ACC112 (cell line): ENCODE measurements around the gene PDZD7.

Experiments used
- H2AFZ ChIP-seq: fragments of 200-600 bp; sonication (generic); one replicate; pipeline ENCODE4 v1.6.0; 2017; ENCODE audit warnings: antibody characterized with exemption, low read length; ENCODE audit not compliant: unreplicated experiment
- H3K27ac ChIP-seq: fragments of 200-600 bp; sonication (generic); 2 replicates; pipeline ENCODE4 v1.5.1; 2014; ENCODE audit warnings: low read depth, mild to moderate bottlenecking, antibody characterized with exemption, low read length, moderate library complexity
- H3K27me3 ChIP-seq: fragments of 200-600 bp; sonication (generic); 2 replicates; pipeline ENCODE4 v1.6.1; 2014; ENCODE audit warnings: mild to moderate bottlenecking, antibody characterized with exemption, low read length, moderate library complexity, mixed read lengths; ENCODE audit not compliant: insufficient read depth
- H3K36me3 ChIP-seq: fragments of 200-600 bp; sonication (generic); 2 replicates; pipeline ENCODE4 v1.6.1; 2016; ENCODE audit warnings: mild to moderate bottlenecking, antibody characterized with exemption, low read length, moderate library complexity, mixed read lengths; ENCODE audit not compliant: insufficient read depth
- H3K4me1 ChIP-seq: fragments of 200-600 bp; sonication (generic); one replicate; pipeline ENCODE4 v1.6.1; 2016; ENCODE audit warnings: low read length, mixed read lengths; ENCODE audit not compliant: insufficient read depth, unreplicated experiment, control insufficient read depth
- H3K4me3 ChIP-seq: fragments of 200-600 bp; sonication (generic); 2 replicates; pipeline ENCODE4 v1.5.1; 2014; ENCODE audit warnings: mild to moderate bottlenecking, low read depth, low read length
- H3K79me2 ChIP-seq: fragments of 200-600 bp; sonication (generic); one replicate; pipeline ENCODE4 v1.6.0; 2016; ENCODE audit warnings: low read length; ENCODE audit not compliant: control insufficient read depth, unreplicated experiment, insufficient read depth

PDZD7 gene

DNA sequence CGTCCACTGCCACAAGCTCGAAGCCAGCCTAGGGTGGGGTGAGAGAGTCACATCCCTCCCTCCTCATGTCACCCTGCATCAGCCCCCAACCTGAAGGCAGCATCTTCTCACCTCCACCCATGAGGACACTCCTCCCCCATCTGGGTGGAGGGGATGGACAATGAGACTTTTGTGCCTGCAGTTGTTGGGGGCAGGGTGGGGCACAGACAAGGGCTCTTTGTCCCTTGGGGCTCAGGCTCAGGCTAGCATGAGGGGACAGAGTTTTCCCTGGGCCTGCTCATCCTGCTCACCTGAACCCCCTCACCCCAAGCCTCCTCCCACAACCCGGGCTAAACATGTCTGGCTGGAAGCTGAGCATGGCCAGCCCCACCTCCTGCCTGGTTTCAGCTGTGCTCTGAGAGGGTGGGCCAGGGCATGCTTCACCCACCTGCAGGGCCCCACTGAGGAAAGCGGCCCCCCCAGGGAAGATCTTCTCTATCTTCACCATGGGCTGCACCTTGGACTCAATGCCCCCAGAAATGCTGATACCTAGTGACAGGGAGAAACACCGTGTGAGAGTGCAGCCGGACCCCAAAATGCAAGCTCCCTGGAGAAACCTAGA is 22.0 kb downstream of the PDZD7 start:
- Histone ChIP-seq H3K27ac (no peak overlapping the region), H3K27me3 (no peaks in the 10 kb centered on the region), H3K4me1 (peaks cover 26% of the 10 kb centered on the region), H3K36me3 (peaks cover 8% of the 10 kb centered on the region; the same call in 1 of the 2 replicates), H2AFZ (no peak overlapping the region), H3K4me3 (no peak overlapping the region), H3K79me2 (peaks cover under 1% of the 10 kb centered on the region)

DNA sequence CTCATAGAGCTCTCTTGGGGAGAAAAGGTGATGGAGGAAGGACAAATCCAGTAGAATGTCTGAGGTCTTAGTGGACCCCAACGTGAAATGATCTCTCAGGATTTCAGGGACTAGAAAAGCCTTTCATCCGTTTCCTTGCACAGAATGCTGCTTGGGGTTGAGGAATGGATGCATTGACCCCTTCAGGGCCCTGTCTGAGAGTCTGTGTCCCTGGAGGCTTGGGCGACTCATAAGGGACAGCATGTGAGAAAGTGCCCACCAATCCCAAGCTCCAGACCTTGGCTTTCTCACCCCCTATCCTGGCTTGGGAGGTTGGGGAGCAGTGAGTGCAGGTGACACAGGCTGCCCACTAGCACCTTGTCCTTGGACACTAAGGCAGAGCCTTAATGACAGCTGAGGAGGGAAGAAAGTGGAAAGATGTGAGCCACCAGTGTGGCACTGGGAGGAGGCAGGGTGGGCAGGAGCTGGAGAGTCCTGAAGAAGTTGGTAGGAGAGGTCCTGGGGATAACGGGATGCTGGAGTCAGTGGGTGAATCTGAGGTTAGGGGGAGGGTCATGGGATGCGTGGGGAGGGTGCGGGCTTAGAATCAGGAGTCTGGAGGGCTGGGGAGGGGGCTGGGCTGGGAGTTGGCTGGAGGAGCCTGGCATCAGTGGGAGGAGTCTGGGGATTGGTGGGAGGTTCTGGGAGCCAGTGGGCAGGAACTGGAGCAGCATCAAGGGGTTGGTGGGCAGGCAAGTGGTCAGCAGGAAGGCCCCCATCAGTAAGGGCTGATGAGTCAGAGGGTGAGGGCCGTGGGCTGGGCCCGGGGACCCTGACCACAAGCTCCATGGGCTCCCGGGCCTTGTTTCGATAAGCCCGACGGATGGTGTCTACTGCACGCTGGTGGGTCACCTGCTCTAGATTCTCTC is 22.8 kb downstream of the PDZD7 start:
- Histone ChIP-seq H3K4me3 (no peak overlapping the region), H3K36me3 (peaks cover 10% of the 10 kb centered on the region), H2AFZ (no peak overlapping the region), H3K4me1 (peaks cover 21% of the 10 kb centered on the region), H3K79me2 (peaks cover 7% of the 10 kb centered on the region), H3K27ac (no peak overlapping the region), H3K27me3 (no peaks in the 10 kb centered on the region)

DNA sequence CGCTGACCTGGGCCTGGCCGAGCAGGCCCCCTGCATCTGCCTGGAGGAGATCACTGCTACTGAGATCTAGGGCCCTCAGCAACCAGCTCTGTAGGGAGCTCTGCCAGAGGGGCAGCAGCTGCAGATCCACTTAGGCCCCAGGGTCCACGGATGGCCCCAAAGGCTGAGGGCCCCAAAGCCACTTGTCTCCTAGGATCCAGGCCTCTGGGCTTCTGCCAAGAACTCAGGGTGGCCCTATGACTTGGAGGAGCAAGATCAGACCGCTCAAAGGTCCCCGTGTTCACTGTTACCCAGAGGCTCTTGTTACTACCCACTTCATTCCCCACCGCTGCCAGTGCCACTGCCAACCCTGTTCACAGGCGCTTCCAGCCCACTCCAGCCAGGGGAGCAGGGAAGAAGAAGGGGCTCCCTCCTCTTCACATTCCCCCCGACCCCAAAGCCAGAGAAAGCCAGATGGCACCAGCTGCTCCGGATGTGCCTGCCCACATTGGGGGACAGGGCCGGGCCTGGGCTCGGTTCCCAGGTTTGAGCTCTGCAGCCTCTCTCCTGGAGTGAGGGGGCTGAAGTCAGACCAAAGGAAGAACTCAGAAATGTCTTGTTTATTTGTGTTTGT is 23.7 kb downstream of the PDZD7 start:
- H3K4me3 ChIP-seq = no peak overlapping the region
- peak overlapping the region; percentile 46; the same call in 1 of the 2 replicates for H3K27ac ChIP-seq
- H3K4me1 ChIP-seq = peaks cover 23% of the 10 kb centered on the region
- peaks cover 17% of the 10 kb centered on the region for H3K79me2 ChIP-seq
- H2AFZ ChIP-seq = no peak overlapping the region
- peaks cover 14% of the 10 kb centered on the region for H3K36me3 ChIP-seq
- H3K27me3 ChIP-seq = no peaks in the 10 kb centered on the region

DNA sequence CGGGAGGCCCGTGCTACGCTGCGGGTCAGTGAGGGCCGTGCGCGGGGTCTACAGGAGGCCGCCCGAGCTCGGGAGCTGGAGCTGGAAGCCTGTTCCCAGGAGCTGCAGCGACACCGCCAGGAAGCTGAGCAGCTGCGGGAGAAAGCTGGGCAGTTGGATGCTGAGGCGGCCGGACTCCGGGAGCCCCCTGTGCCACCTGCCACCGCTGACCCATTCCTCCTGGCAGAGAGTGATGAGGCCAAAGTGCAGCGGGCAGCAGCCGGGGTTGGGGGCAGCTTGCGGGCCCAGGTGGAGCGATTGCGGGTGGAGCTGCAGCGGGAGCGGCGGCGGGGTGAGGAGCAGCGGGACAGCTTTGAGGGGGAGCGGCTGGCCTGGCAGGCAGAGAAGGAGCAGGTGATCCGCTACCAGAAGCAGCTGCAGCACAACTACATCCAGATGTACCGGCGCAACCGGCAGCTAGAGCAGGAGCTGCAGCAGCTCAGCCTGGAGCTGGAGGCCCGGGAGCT is 24.3 kb downstream of the PDZD7 start:
- H3K27ac ChIP-seq = 0 out of 2 replicates have a peak overlapping the region, but pooled peaks have one; percentile 46
- peaks cover 14% of the 10 kb centered on the region for H3K36me3 ChIP-seq
- H3K4me1 ChIP-seq = peaks cover 28% of the 10 kb centered on the region

DNA sequence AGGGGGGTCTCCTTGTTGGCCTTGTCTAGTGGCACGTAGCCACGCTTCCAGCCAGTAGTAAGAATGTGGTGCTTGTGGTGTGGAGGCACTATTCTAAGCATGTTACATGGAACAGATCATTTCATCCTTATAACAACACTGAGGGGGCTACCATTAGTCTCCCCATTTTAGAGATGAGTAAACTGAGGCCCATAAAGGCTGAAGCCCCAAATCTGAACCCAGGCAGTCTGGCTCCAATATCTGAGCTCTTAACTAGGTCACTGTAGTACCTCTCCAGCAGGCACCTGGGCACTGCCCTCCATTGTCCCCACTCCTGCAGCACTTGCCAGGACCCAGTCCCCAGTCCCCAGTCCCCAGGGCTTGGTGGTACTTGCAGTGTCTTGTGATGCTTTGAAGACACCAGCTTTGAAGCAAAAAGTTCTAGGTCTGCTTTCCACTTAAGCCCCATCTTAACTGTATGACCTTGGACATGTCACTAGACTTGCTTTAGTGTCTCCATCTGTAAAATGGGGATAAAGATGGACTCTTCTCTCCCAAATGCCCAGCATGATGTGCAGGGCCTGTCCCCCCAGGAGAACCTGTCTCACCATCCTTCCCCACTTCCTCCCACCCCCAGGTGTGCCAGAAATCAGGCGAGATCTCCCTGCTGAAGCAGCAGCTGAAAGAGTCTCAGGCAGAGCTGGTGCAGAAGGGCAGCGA is 24.9 kb downstream of the PDZD7 start:
- Histone ChIP-seq H3K79me2 (peaks cover 29% of the 10 kb centered on the region), H2AFZ (no peak overlapping the region), H3K27ac (no peak overlapping the region), H3K27me3 (no peaks in the 10 kb centered on the region), H3K36me3 (peaks cover 14% of the 10 kb centered on the region), H3K4me1 (peaks cover 33% of the 10 kb centered on the region), H3K4me3 (no peak overlapping the region)

More for the DNA sequence above, 24.3 kb downstream of the PDZD7 start:
- Histone ChIP-seq H3K79me2 (peaks cover 23% of the 10 kb centered on the region), H2AFZ (no peak overlapping the region), H3K27me3 (no peaks in the 10 kb centered on the region), H3K4me3 (no peak overlapping the region)

DNA sequence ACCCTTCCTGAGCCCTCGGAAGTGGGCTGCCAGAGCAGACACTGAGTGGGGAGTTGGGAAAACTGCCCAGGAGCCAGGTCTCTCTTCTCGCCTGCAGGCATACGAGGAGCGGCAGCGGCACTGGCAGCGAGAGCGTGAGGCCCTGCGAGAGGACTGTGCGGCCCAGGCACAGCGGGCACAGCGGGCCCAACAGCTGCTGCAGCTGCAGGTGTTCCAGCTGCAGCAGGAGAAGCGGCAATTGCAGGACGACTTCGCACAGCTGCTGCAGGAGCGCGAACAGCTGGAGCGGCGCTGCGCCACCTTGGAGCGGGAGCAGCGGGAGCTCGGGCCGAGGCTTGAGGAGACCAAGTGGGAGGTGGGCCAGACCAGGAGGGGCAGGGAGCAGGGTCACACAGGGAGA is 25.6 kb downstream of the PDZD7 start:
- no peak overlapping the region for H2AFZ ChIP-seq
- no peak overlapping the region for H3K4me3 ChIP-seq
- H3K27me3 ChIP-seq = no peaks in the 10 kb centered on the region
- peaks cover 35% of the 10 kb centered on the region for H3K4me1 ChIP-seq
- peaks cover 35% of the 10 kb centered on the region for H3K79me2 ChIP-seq
- H3K36me3 ChIP-seq = peaks cover 14% of the 10 kb centered on the region
- no peak overlapping the region for H3K27ac ChIP-seq

DNA sequence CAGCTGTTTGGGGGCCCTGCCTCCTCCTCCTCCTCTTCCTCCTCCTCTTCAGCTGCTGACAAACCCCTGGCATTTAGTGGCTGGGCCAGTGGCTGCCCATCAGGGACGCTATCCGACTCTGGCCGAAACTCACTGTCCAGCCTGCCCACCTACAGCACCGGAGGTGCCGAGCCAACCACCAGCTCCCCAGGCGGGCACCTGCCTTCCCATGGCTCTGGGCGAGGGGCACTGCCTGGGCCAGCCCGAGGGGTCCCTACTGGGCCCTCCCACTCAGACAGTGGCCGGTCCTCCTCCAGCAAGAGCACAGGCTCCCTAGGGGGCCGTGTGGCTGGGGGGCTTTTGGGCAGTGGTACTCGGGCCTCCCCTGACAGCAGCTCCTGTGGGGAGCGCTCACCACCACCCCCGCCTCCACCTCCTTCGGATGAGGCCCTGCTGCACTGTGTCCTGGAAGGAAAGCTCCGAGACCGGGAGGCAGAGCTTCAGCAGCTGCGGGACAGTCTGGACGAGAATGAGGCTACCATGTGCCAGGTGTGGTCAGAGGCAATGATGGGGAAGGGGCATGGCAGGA is 27.2 kb downstream of the PDZD7 start:
- H3K4me1 ChIP-seq = peaks cover 35% of the 10 kb centered on the region
- H3K4me3 ChIP-seq = no peak overlapping the region
- peaks cover 42% of the 10 kb centered on the region for H3K79me2 ChIP-seq
- H3K36me3 ChIP-seq = peaks cover 14% of the 10 kb centered on the region
- H3K27ac ChIP-seq = no peak overlapping the region
- H3K27me3 ChIP-seq = no peaks in the 10 kb centered on the region
- H2AFZ ChIP-seq = no peak overlapping the region

DNA sequence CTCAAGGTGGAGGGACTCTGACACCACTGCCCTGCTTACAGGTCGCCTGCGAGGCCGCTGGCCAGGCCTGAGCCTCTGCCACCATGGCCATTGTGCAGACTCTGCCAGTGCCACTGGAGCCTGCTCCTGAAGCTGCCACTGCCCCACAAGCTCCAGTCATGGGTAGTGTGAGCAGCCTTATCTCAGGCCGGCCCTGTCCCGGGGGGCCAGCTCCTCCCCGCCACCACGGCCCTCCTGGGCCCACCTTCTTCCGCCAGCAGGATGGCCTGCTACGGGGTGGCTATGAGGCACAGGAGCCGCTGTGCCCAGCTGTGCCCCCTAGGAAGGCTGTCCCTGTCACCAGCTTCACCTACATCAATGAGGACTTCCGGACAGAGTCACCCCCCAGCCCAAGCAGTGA is 28.5 kb downstream of the PDZD7 start:
- no peak overlapping the region for H3K27ac ChIP-seq
- no peaks in the 10 kb centered on the region for H3K27me3 ChIP-seq
- H3K4me3 ChIP-seq = no peak overlapping the region; the same call in 1 of the 2 replicates
- peaks cover 14% of the 10 kb centered on the region for H3K36me3 ChIP-seq
- H2AFZ ChIP-seq = no peak overlapping the region
- peaks cover 27% of the 10 kb centered on the region for H3K4me1 ChIP-seq
- H3K79me2 ChIP-seq = peaks cover 42% of the 10 kb centered on the region

DNA sequence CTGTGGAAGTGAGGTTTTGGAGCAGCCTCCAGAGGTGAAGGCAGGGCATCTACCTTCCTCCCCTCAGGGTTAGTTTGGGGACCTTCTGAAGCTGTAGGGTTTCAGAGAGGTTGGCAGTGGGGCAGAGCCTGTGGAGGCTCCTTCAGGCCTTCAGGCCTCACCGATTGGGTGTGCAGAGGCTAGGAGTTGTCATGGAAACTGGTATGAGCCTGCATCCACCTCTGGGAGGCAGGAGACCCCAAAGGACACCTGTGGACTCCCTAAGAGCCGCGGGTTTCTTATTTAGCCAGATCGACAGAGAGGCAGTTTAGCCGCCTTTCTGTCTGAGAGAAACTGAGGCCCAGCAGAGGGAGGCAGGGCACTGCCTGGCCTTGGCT is 29.3 kb downstream of the PDZD7 start:
- Histone ChIP-seq H3K4me3 (peak overlapping the region; percentile 88), H3K36me3 (peaks cover 14% of the 10 kb centered on the region), H3K27ac (peak overlapping the region; percentile 19), H2AFZ (no peak overlapping the region), H3K27me3 (no peaks in the 10 kb centered on the region), H3K4me1 (peaks cover 21% of the 10 kb centered on the region), H3K79me2 (peaks cover 42% of the 10 kb centered on the region)
